Left renal cortex interstitium (tissue), 4 donors: ENCODE results near the gene POTEC. TPM values are rescaled to one million over a fixed set of nuclear protein-coding genes. Genes with fewer than 3 reads are reported as not detected.

Experiments
- polyA plus RNA-seq, 4 donors: library from polyadenylated mRNA; unstranded; fragments of 120-200 nt; gene quantifications; one replicate each; pipeline ENCODE4 v1.2.1, GENCODE V29; 2013; ENCODE audit not compliant: insufficient read length in 4 of 4

Gene POTEC
- polyA plus RNA-seq, 4 donors = 0.03 to 0.08 (median 0.07) TPM; not detected in 1

Other genes starting within 250 kb of the POTEC start
- gene ANKRD30B, start 204.6 kb upstream of the POTEC start, polyA plus RNA-seq = under 1 TPM; 0.13 to 0.17 (median 0.14) TPM